Panc1 (cell line): ENCODE data around the gene TMEM63C. TPM values are rescaled to one million over a fixed set of nuclear protein-coding genes. Genes with fewer than 3 reads are reported as not detected.

ENCODE experiments used
- ATAC-seq: fragments of 200-7000 bp; cut with Tn5 transposase; 2 replicates; pipeline ENCODE4 v1.9.1; 2020; ENCODE audit warnings: mild to moderate bottlenecking, moderate library complexity
- BruUV-seq: library from RNA; stranded (reverse); fragments of 400-500 nt; replicated peaks from 2 replicates; lab custom pipeline; 2021; lab: Mats Ljungman, UMichigan
- CTCF ChIA-PET: fragments of 300-600 bp; sonication (Branson Sonifier 250); formaldehyde crosslinking; loops from one replicate; lab custom pipeline; 2022; ENCODE audit warnings: antibody characterized with exemption; lab: Charles Lee
- POLR2A ChIA-PET: fragments of 300-600 bp; sonication (Branson Sonifier 250); formaldehyde crosslinking; loops from one replicate; lab custom pipeline; 2022; ENCODE audit warnings: antibody characterized with exemption; lab: Charles Lee
- DNase-seq: peaks from one replicate; pipeline ENCODE4 v3.0.0-alpha.2; 2010; ENCODE audit warnings: low read depth, low spot score
- H3K27ac ChIP-seq: 2 replicates; pipeline ENCODE4 v1.5.1; 2011; ENCODE audit warnings: mild to moderate bottlenecking, low read length, inconsistent platforms
- H3K27me3 ChIP-seq: fragments of 200-500 bp; sonication (Bioruptor generic); 2 replicates; pipeline ENCODE4 v1.6.0; 2014; ENCODE audit warnings: low read length, inconsistent platforms; ENCODE audit not compliant: control insufficient read depth, insufficient read depth
- H3K36me3 ChIP-seq: fragments of 200-500 bp; sonication (Bioruptor generic); 2 replicates; pipeline ENCODE4 v1.5.1; 2014; ENCODE audit warnings: inconsistent platforms, mild to moderate bottlenecking, low read length, moderate library complexity; ENCODE audit not compliant: control insufficient read depth, insufficient read depth
- H3K4me1 ChIP-seq: 2 replicates; pipeline ENCODE4 v1.5.1; 2011; ENCODE audit warnings: inconsistent platforms, mild to moderate bottlenecking, low read length, moderate library complexity; ENCODE audit not compliant: control insufficient read depth, insufficient read depth
- H3K4me3 ChIP-seq, 2 experiments: 2 replicates each; pipeline ENCODE4 v1.5.1; 2011 to 2012; ENCODE audit warnings: low read depth in 2 of 2, low read length in 2 of 2, mild to moderate bottlenecking in 2 of 2, inconsistent platforms in 1 of 2, moderate library complexity in 1 of 2
- H3K9me3 ChIP-seq: fragments of 200-500 bp; sonication (Bioruptor generic); 2 replicates; pipeline ENCODE4 v1.5.1; 2014; ENCODE audit warnings: low read depth, mild to moderate bottlenecking, inconsistent platforms, low read length, moderate library complexity; ENCODE audit not compliant: control insufficient read depth, insufficient read depth
- POLR2AphosphoS5 ChIP-seq: IDR thresholded peaks from 2 replicates; pipeline ENCODE4 v1.6.1; 2012; ENCODE audit warnings: mild to moderate bottlenecking, low read depth, low read length, moderate library complexity
- SIN3A ChIP-seq: IDR thresholded peaks from 2 replicates; pipeline ENCODE4 v1.6.1; 2012; ENCODE audit warnings: low read depth, mild to moderate bottlenecking, low read length, moderate library complexity, borderline replicate concordance; ENCODE audit not compliant: insufficient read depth
- TCF7L2 ChIP-seq: IDR thresholded peaks from 2 replicates; pipeline ENCODE4 v1.6.1; 2011; ENCODE audit warnings: mild to moderate bottlenecking, low read depth, low read length, inconsistent platforms
- in situ Hi-C: cut with HindIII; loops from 2 replicates; pipeline ENCODE4 v1.10.0; 2016; ENCODE audit warnings: low sequenced_read_pairs, low pct_unique_long_range_greater_than_20kb
- intact Hi-C: fragments of 100-400 bp; cut with micrococcal nuclease; formaldehyde crosslinking; loops from one replicate; pipeline ENCODE4 v1.10.0; 2022; ENCODE audit not compliant: unreplicated experiment
- total RNA-seq: library from RNA; stranded (reverse); gene quantifications from one replicate; pipeline ENCODE4 v1.2.1, GENCODE V29; 2021; ENCODE audit not compliant: unreplicated experiment
- TF ChIP-seq, protein P1 (sequence below), 2 experiments: IDR thresholded peaks; 2 replicates each; pipeline ENCODE4 v1.6.1; 2011 to 2012; ENCODE audit warnings: low read depth in 2 of 2, control low read depth in 1 of 2, low read length in 1 of 2, mild to moderate bottlenecking in 1 of 2, moderate library complexity in 1 of 2; ENCODE audit not compliant: insufficient read depth in 1 of 2
- TF ChIP-seq, protein P2 (sequence below): fragments of 450-650 bp; IDR thresholded peaks from 2 replicates; pipeline ENCODE4 v1.5.1; 2017; ENCODE audit warnings: mild to moderate bottlenecking

TMEM63C gene
- total RNA-seq, 1 experiment from 2014 or later, result 2.4 TPM

DNA sequence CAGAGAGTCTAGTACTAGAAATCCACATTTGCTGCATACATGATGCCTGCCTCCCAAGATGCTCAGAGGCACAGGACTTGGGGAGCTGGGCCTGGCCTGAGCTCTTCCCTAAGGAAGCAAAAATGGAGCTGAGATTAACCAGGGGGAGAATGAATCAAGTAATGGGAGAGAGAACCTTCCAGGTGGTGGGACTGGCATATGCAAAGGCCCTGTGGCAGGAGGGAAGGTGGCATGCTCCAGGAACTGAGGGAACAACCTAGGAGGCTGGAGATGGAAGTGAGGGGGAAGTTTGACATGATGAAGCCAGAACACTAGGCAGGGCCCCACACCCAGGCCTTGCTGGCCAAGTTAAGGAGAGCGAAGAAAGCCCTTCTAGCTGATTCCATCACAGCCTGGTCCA is 23.3 kb downstream of the TMEM63C start:
- TF ChIP-seq, protein P1, sequence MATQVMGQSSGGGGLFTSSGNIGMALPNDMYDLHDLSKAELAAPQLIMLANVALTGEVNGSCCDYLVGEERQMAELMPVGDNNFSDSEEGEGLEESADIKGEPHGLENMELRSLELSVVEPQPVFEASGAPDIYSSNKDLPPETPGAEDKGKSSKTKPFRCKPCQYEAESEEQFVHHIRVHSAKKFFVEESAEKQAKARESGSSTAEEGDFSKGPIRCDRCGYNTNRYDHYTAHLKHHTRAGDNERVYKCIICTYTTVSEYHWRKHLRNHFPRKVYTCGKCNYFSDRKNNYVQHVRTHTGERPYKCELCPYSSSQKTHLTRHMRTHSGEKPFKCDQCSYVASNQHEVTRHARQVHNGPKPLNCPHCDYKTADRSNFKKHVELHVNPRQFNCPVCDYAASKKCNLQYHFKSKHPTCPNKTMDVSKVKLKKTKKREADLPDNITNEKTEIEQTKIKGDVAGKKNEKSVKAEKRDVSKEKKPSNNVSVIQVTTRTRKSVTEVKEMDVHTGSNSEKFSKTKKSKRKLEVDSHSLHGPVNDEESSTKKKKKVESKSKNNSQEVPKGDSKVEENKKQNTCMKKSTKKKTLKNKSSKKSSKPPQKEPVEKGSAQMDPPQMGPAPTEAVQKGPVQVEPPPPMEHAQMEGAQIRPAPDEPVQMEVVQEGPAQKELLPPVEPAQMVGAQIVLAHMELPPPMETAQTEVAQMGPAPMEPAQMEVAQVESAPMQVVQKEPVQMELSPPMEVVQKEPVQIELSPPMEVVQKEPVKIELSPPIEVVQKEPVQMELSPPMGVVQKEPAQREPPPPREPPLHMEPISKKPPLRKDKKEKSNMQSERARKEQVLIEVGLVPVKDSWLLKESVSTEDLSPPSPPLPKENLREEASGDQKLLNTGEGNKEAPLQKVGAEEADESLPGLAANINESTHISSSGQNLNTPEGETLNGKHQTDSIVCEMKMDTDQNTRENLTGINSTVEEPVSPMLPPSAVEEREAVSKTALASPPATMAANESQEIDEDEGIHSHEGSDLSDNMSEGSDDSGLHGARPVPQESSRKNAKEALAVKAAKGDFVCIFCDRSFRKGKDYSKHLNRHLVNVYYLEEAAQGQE (IDR thresholded peaks at IDR 0.05; ENCODE audit: insufficient read depth in 1 of 2, low read depth in 2 of 2, low read length in 1 of 2), result no peak
- TF ChIP-seq, protein P2, sequence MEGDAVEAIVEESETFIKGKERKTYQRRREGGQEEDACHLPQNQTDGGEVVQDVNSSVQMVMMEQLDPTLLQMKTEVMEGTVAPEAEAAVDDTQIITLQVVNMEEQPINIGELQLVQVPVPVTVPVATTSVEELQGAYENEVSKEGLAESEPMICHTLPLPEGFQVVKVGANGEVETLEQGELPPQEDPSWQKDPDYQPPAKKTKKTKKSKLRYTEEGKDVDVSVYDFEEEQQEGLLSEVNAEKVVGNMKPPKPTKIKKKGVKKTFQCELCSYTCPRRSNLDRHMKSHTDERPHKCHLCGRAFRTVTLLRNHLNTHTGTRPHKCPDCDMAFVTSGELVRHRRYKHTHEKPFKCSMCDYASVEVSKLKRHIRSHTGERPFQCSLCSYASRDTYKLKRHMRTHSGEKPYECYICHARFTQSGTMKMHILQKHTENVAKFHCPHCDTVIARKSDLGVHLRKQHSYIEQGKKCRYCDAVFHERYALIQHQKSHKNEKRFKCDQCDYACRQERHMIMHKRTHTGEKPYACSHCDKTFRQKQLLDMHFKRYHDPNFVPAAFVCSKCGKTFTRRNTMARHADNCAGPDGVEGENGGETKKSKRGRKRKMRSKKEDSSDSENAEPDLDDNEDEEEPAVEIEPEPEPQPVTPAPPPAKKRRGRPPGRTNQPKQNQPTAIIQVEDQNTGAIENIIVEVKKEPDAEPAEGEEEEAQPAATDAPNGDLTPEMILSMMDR, result no peak
- no peak for TF ChIP-seq SIN3A
- TF ChIP-seq TCF7L2, result no peak
- TF ChIP-seq POLR2AphosphoS5, result no peak
- BruUV-seq, result no TSS peak
- no peaks in the 10 kb centered on the region for H3K9me3 ChIP-seq
- ChIA-PET POLR2A (no interaction called here), CTCF (interaction anchor here (0.6 kb wide), 1 partner anchor 725 kb away, joined by 6 read pairs; no protein-coding TSS in a partner anchor)
- H3K36me3 ChIP-seq, result no peaks in the 10 kb centered on the region
- H3K4me1 ChIP-seq, result no peaks in the 10 kb centered on the region
- in situ Hi-C loops, result no loop called here
- DNase-seq (no peak), ATAC-seq (no peak)
- H3K27me3 ChIP-seq, result no peaks in the 10 kb centered on the region
- intact Hi-C loops, result no loop called here
- H3K4me3 ChIP-seq, result no peak overlapping the region
- H3K27ac ChIP-seq, result no peak overlapping the region

DNA sequence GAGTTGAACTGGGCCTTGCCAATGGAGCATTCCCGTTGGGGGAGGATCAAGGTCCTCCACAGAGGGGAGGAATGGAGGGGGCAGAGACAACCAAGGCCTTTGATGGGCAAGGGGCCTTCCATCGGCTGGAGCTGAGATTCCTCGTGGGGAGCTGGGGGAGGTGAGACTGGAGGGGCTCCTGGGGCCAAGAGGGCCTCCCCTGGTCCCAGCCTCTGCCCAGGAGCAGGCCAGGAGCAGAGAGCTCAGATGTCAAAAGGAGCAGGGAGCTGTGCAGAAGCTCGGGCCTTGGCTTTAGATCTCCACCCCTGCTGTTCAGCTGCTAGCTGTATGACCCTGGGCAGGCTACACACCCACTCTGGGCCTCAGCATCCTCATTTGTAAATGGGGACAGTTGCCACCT is 24.0 kb downstream of the TMEM63C start:
- intact Hi-C loops, result no loop called here
- TF ChIP-seq TCF7L2 (no peak), SIN3A (no peak), POLR2AphosphoS5 (no peak)
- TF ChIP-seq, protein P2, result no peak
- TF ChIP-seq, protein P1 (IDR thresholded peaks at IDR 0.05; ENCODE audit: insufficient read depth in 1 of 2, low read depth in 2 of 2, low read length in 1 of 2), result no peak
- Histone ChIP-seq H3K4me3 (no peak overlapping the region), H3K27me3 (no peaks in the 10 kb centered on the region), H3K27ac (no peak overlapping the region), H3K9me3 (no peaks in the 10 kb centered on the region), H3K4me1 (no peaks in the 10 kb centered on the region), H3K36me3 (no peaks in the 10 kb centered on the region)
- in situ Hi-C loops, result no loop called here
- ChIA-PET CTCF (no interaction called here), POLR2A (no interaction called here)
- BruUV-seq, result no TSS peak
- DNase-seq, result no peak
- no peak for ATAC-seq
